CD14-positive monocyte (primary cell): ENCODE measurements around the gene LCA5L. TPM values are rescaled to one million over a fixed set of nuclear protein-coding genes. Genes with fewer than 3 reads are reported as not detected.

Source experiments
- DNase-seq, 3 donors: peaks; one replicate each; pipeline ENCODE4 v3.0.0-alpha.2; 2011 to 2022
- H2AFZ ChIP-seq: 2 replicates; pipeline ENCODE4 v1.6.0; 2012; ENCODE audit warnings: mild to moderate bottlenecking, low read depth, low read length, inconsistent platforms; ENCODE audit not compliant: insufficient read depth, poor library complexity, severe bottlenecking
- H3K27ac ChIP-seq, 2 donors: 1 replicate in 1 of 2; 2 replicates in 1 of 2; pipeline ENCODE4 v1.5.1; 2012 to 2013; ENCODE audit warnings: low read length in 2 of 2, control low read depth in 1 of 2, inconsistent platforms in 1 of 2, low read depth in 1 of 2, mild to moderate bottlenecking in 1 of 2
- H3K27me3 ChIP-seq, 2 donors: one replicate each; pipeline versions ENCODE4 v1.6.0 to v1.6.1; 2011 to 2013; ENCODE audit warnings: low read length in 2 of 2; ENCODE audit not compliant: control insufficient read depth in 2 of 2, insufficient read depth in 2 of 2
- H3K36me3 ChIP-seq, 2 donors: replicated peaks in 1 of 2; 1 replicate in 1 of 2; 2 replicates in 1 of 2; pipeline versions ENCODE4 v1.5.1 to v1.6.1; 2012 to 2013; ENCODE audit warnings: low read length in 2 of 2, control low read depth in 1 of 2, inconsistent platforms in 1 of 2, mild to moderate bottlenecking in 1 of 2; ENCODE audit not compliant: insufficient read depth in 2 of 2, control insufficient read depth in 1 of 2
- H3K4me1 ChIP-seq, 2 donors: 1 replicate in 1 of 2; 2 replicates in 1 of 2; pipeline versions ENCODE4 v1.5.1 to v1.6.1; 2012 to 2013; ENCODE audit warnings: low read length in 2 of 2, control low read depth in 1 of 2, inconsistent platforms in 1 of 2, mild to moderate bottlenecking in 1 of 2, moderate library complexity in 1 of 2; ENCODE audit not compliant: insufficient read depth in 2 of 2, control insufficient read depth in 1 of 2
- H3K4me2 ChIP-seq: replicated peaks from 2 replicates; pipeline ENCODE3; 2012; ENCODE audit warnings: low read length, moderate library complexity, mild to moderate bottlenecking; ENCODE audit not compliant: poor library complexity, severe bottlenecking; ENCODE audit errors: extremely low read depth
- H3K4me3 ChIP-seq, 3 experiments: fragments of 200-600 bp in 1 of 3; sonication (generic) in 1 of 3; replicated peaks in 1 of 3; 1 replicate in 2 of 3; 2 replicates in 1 of 3; pipeline ENCODE4 v1.5.1; 2011 to 2013; ENCODE audit warnings: low read length in 3 of 3, mild to moderate bottlenecking in 3 of 3, control low read depth in 2 of 3, low read depth in 2 of 3, inconsistent platforms in 1 of 3, moderate library complexity in 1 of 3
- H3K79me2 ChIP-seq: 2 replicates; pipeline ENCODE4 v1.6.0; 2012; ENCODE audit warnings: mild to moderate bottlenecking, control low read depth, inconsistent platforms, low read length, moderate library complexity; ENCODE audit not compliant: insufficient read depth
- H3K9ac ChIP-seq: 2 replicates; pipeline ENCODE4 v1.6.0; 2017; ENCODE audit warnings: low read length, mild to moderate bottlenecking; ENCODE audit not compliant: insufficient read depth, poor library complexity, severe bottlenecking
- H3K9me3 ChIP-seq, 2 donors: replicated peaks in 1 of 2; 1 replicate in 1 of 2; 2 replicates in 1 of 2; pipeline versions ENCODE4 v1.5.1 to v1.6.1; 2012 to 2013; ENCODE audit warnings: low read length in 2 of 2, control low read depth in 1 of 2; ENCODE audit not compliant: control insufficient read depth in 1 of 2, insufficient read depth in 1 of 2
- H4K20me1 ChIP-seq: 2 replicates; pipeline ENCODE4 v1.6.0; 2012; ENCODE audit warnings: mild to moderate bottlenecking, low read length, control low read depth, moderate library complexity; ENCODE audit not compliant: insufficient read depth
- H3K27ac Mint-ChIP-seq, 7 donors: one replicate each; pipeline ENCODE4 v1.8.0; 2020; ENCODE audit warnings: mild to moderate bottlenecking in 7 of 7, mixed read lengths in 7 of 7, moderate library complexity in 6 of 7, inconsistent platforms in 2 of 7
- H3K27me3 Mint-ChIP-seq, 3 donors: one replicate each; pipeline ENCODE4 v1.8.0; 2021 to 2022; ENCODE audit warnings: low read depth in 3 of 3, mild to moderate bottlenecking in 3 of 3, mixed read lengths in 3 of 3, moderate library complexity in 3 of 3, inconsistent platforms in 1 of 3
- H3K36me3 Mint-ChIP-seq, 2 donors: one replicate each; pipeline ENCODE4 v1.8.0; 2020; ENCODE audit warnings: mixed read lengths in 2 of 2, inconsistent platforms in 1 of 2, mild to moderate bottlenecking in 1 of 2
- H3K4me1 Mint-ChIP-seq: one replicate; pipeline ENCODE4 v1.8.0; 2020; ENCODE audit warnings: mild to moderate bottlenecking, mixed read lengths
- H3K4me3 Mint-ChIP-seq, 2 donors: one replicate each; pipeline ENCODE4 v1.8.0; 2020; ENCODE audit warnings: mild to moderate bottlenecking in 2 of 2, mixed read lengths in 2 of 2, moderate library complexity in 1 of 2
- H3K9me3 Mint-ChIP-seq, 7 donors: one replicate each; pipeline ENCODE4 v1.8.0; 2020 to 2022; ENCODE audit warnings: mixed read lengths in 7 of 7, mild to moderate bottlenecking in 6 of 7, moderate library complexity in 6 of 7, inconsistent platforms in 2 of 7
- WGBS: methylation state at CpG from one replicate; pipeline ENCODE4 v1.1.5; 2013; ENCODE audit warnings: missing lambda C conversion rate; ENCODE audit not compliant: insufficient coverage; 5-methylcytosine and 5-hydroxymethylcytosine counted together
- intact Hi-C, 2 donors: fragments of 100-400 bp; cut with micrococcal nuclease; formaldehyde crosslinking; loops; one replicate each; pipeline versions ENCODE4 v1.15.0 to v1.15.1; 2023
- polyA plus RNA-seq, 3 donors: library from polyadenylated mRNA; depleted of rRNA in 1 of 3; unstranded in 2 of 3; stranded (reverse) in 1 of 3; fragments of 300-500 nt in 2 of 3; fragments of >200 nt in 1 of 3; fragmentation: Illumina TruSeq in 2 of 3; gene quantifications; 1 replicate in 2 of 3; 2 replicates in 1 of 3; pipeline ENCODE4 v1.2.3, GENCODE V29; 2012 to 2021
- TF ChIP-seq, protein P1 (sequence below): fragments of 200-600 bp; IDR thresholded peaks from one replicate; pipeline ENCODE4 v1.8.0; 2022; ENCODE audit warnings: antibody characterized with exemption, mild to moderate bottlenecking

The LCA5L gene
- polyA plus RNA-seq, 3 donors: 0.12 TPM; not detected in 2

DNA sequence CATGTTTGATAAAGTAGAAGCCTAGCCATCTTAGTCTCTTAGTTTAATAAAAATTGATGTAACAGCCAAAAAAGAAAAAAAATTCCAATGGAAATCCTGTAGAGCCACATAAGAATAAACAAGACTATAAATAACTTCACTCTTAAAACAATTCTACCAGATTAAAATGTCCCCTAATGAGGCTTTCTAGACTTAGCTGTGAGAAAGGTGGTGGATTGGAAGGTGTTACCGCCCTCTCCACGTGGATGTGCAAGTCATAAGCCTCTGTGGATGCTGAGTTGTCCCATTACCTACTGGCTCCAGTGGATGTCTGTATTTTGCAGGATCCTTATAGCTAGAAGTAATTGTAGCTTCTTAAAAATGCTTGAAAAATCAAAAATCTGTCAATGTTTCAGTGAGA, 14.6 kb downstream of the LCA5L start:
- Histone ChIP-seq H3K79me2 (no peaks in the 10 kb centered on the region), H3K4me2 (no peak overlapping the region), H3K27ac (no peak overlapping the region), H4K20me1 (no peaks in the 10 kb centered on the region), H3K36me3 (no peaks in the 10 kb centered on the region), H3K9me3 (no peaks in the 10 kb centered on the region), H3K4me1 (no peaks in the 10 kb centered on the region), H3K27me3 (no peaks in the 10 kb centered on the region), H3K4me3 (no peak overlapping the region), H2AFZ (no peak overlapping the region), H3K9ac (no peak overlapping the region)
- no peaks in the 10 kb centered on the region for H3K36me3 Mint-ChIP-seq
- H3K27ac Mint-ChIP-seq: no peak overlapping the region
- no peaks in the 10 kb centered on the region for H3K4me1 Mint-ChIP-seq
- 100% methylated on average over 2 of the region's 2 CpGs for WGBS
- no peaks in the 10 kb centered on the region for H3K9me3 Mint-ChIP-seq
- intact Hi-C loops: no loop called here
- H3K27me3 Mint-ChIP-seq: peaks cover 0 to 6% (median 2%) of the 10 kb centered on the region in 3 donors
- no peak overlapping the region for H3K4me3 Mint-ChIP-seq
- DNase-seq: no peak
- TF ChIP-seq, protein P1, sequence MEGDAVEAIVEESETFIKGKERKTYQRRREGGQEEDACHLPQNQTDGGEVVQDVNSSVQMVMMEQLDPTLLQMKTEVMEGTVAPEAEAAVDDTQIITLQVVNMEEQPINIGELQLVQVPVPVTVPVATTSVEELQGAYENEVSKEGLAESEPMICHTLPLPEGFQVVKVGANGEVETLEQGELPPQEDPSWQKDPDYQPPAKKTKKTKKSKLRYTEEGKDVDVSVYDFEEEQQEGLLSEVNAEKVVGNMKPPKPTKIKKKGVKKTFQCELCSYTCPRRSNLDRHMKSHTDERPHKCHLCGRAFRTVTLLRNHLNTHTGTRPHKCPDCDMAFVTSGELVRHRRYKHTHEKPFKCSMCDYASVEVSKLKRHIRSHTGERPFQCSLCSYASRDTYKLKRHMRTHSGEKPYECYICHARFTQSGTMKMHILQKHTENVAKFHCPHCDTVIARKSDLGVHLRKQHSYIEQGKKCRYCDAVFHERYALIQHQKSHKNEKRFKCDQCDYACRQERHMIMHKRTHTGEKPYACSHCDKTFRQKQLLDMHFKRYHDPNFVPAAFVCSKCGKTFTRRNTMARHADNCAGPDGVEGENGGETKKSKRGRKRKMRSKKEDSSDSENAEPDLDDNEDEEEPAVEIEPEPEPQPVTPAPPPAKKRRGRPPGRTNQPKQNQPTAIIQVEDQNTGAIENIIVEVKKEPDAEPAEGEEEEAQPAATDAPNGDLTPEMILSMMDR: no peak

DNA sequence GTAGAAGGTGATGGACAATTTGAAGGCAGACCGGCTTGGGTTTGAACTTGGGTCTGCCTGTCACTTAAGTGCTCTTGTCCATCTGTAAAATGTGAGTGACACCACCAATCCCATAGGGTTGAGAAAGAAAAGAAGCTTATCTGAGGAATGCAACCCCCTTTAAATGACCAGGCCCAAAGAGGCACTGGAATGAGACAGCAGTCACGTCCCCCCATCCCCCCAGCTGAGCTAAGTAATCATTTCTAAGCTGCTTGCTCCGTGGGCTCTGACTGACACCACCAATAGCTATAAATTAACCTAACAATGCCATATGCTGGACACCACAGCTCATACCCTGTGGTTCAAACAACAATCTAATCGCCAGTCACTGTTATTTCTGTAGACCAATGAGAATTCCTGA, 15.1 kb downstream of the LCA5L start:
- H3K4me1 ChIP-seq: no peaks in the 10 kb centered on the region

More for the DNA sequence above, 15.1 kb downstream of the LCA5L start:
- no peaks in the 10 kb centered on the region for H3K27me3 ChIP-seq
- H3K4me2 ChIP-seq: no peak overlapping the region
- no peak for DNase-seq
- TF ChIP-seq, protein P1: no peak
- H3K9ac ChIP-seq: no peak overlapping the region
- no peaks in the 10 kb centered on the region for H4K20me1 ChIP-seq
- H3K27ac ChIP-seq: no peak overlapping the region
- H3K27ac Mint-ChIP-seq: no peak overlapping the region
- no peaks in the 10 kb centered on the region for H3K36me3 ChIP-seq
- no peak overlapping the region for H3K4me3 Mint-ChIP-seq
- H2AFZ ChIP-seq: no peak overlapping the region
- intact Hi-C loops: no loop called here
- no peaks in the 10 kb centered on the region for H3K9me3 Mint-ChIP-seq
- no peaks in the 10 kb centered on the region for H3K36me3 Mint-ChIP-seq
- H3K79me2 ChIP-seq: no peaks in the 10 kb centered on the region
- no peak overlapping the region for H3K4me3 ChIP-seq
- no peaks in the 10 kb centered on the region for H3K4me1 Mint-ChIP-seq
- H3K27me3 Mint-ChIP-seq: peaks cover 0 to 6% (median 2%) of the 10 kb centered on the region in 3 donors
- no peaks in the 10 kb centered on the region for H3K9me3 ChIP-seq
- 91% methylated on average over 3 of the region's 4 CpGs for WGBS
